ENCODE measurements around the gene DSG3.

DSG3 gene

GRCh38 chr18:31512203-31512764 lies 64.7 kb downstream of the DSG3 start:
- no peak overlapping the region for H3K4me3 ChIP-seq (ENCODE audit: low read depth, low read length)

- H3K4me3 ChIP-seq (ENCODE audit: low read depth, low read length): no peak overlapping the region
These were observed 65.8 kb downstream of the DSG3 start for GRCh38 chr18:31513189-31513935.

DNA sequence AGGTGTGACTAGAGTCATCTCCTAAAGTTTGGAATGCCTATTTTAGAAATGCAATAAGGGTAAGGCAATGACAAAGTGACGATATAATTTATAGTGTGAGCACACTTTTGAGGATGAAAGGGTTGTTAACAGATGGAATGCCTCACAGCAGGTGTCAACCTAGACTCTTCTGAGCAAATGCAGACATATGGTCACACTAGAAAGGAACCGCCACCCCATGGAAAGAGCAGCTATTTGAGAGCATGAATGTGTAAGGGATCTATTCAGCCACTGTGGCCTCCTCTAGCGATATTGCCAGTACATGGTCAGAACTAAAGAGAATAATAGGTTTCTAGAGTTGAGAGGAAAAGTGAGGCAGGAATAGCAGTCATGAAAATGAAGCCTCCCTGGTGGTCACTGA lies 68.9 kb downstream of the DSG3 start:
- no peak overlapping the region for H3K4me3 ChIP-seq (ENCODE audit: low read depth, low read length)

DNA sequence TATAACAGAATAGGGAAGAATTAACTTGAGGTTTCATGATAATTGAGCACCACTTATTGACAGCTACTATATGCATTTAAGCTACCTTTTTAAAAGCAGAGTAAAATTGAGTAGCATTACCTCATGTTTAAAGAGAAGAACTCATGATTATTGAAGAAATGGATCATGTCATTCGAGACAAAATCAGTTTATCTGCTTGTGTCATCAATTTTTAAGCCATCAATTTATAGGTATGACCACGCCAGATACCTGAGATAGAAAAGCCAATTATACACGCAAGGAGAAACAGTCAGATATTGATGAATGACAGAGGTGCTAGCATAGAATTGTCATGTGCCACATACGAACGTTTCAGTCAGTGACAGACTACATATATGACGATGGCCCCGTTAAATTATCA lies 78.8 kb downstream of the DSG3 start:
- no peak overlapping the region for H3K4me3 ChIP-seq (ENCODE audit: low read depth, low read length)
